CD14-positive monocyte (primary cell): Measurements from ENCODE around the gene CYP2A6. TPM values are rescaled to one million over a fixed set of nuclear protein-coding genes. Genes with fewer than 3 reads are reported as not detected.
"Not testable (repeated sequence)": the region's sequence is repeated elsewhere in the genome, so short reads cannot be mapped to it uniquely, and the experiment has no call there.

ENCODE experiments used
- DNase-seq, 3 donors: peaks; one replicate each; pipeline ENCODE4 v3.0.0-alpha.2; 2011 to 2022
- H2AFZ ChIP-seq: 2 replicates; pipeline ENCODE4 v1.6.0; 2012; ENCODE audit warnings: mild to moderate bottlenecking, low read depth, low read length, inconsistent platforms; ENCODE audit not compliant: insufficient read depth, poor library complexity, severe bottlenecking
- H3K27ac ChIP-seq, 2 donors: 1 replicate in 1 of 2; 2 replicates in 1 of 2; pipeline ENCODE4 v1.5.1; 2012 to 2013; ENCODE audit warnings: low read length in 2 of 2, control low read depth in 1 of 2, inconsistent platforms in 1 of 2, low read depth in 1 of 2, mild to moderate bottlenecking in 1 of 2
- H3K27me3 ChIP-seq, 2 donors: one replicate each; pipeline versions ENCODE4 v1.6.0 to v1.6.1; 2011 to 2013; ENCODE audit warnings: low read length in 2 of 2; ENCODE audit not compliant: control insufficient read depth in 2 of 2, insufficient read depth in 2 of 2
- H3K36me3 ChIP-seq, 2 donors: replicated peaks in 1 of 2; 1 replicate in 1 of 2; 2 replicates in 1 of 2; pipeline versions ENCODE4 v1.5.1 to v1.6.1; 2012 to 2013; ENCODE audit warnings: low read length in 2 of 2, control low read depth in 1 of 2, inconsistent platforms in 1 of 2, mild to moderate bottlenecking in 1 of 2; ENCODE audit not compliant: insufficient read depth in 2 of 2, control insufficient read depth in 1 of 2
- H3K4me1 ChIP-seq, 2 donors: 1 replicate in 1 of 2; 2 replicates in 1 of 2; pipeline versions ENCODE4 v1.5.1 to v1.6.1; 2012 to 2013; ENCODE audit warnings: low read length in 2 of 2, control low read depth in 1 of 2, inconsistent platforms in 1 of 2, mild to moderate bottlenecking in 1 of 2, moderate library complexity in 1 of 2; ENCODE audit not compliant: insufficient read depth in 2 of 2, control insufficient read depth in 1 of 2
- H3K4me2 ChIP-seq: replicated peaks from 2 replicates; pipeline ENCODE3; 2012; ENCODE audit warnings: low read length, moderate library complexity, mild to moderate bottlenecking; ENCODE audit not compliant: poor library complexity, severe bottlenecking; ENCODE audit errors: extremely low read depth
- H3K4me3 ChIP-seq, 3 experiments: fragments of 200-600 bp in 1 of 3; sonication (generic) in 1 of 3; replicated peaks in 1 of 3; 1 replicate in 2 of 3; 2 replicates in 1 of 3; pipeline ENCODE4 v1.5.1; 2011 to 2013; ENCODE audit warnings: low read length in 3 of 3, mild to moderate bottlenecking in 3 of 3, control low read depth in 2 of 3, low read depth in 2 of 3, inconsistent platforms in 1 of 3, moderate library complexity in 1 of 3
- H3K79me2 ChIP-seq: 2 replicates; pipeline ENCODE4 v1.6.0; 2012; ENCODE audit warnings: mild to moderate bottlenecking, control low read depth, inconsistent platforms, low read length, moderate library complexity; ENCODE audit not compliant: insufficient read depth
- H3K9ac ChIP-seq: 2 replicates; pipeline ENCODE4 v1.6.0; 2017; ENCODE audit warnings: low read length, mild to moderate bottlenecking; ENCODE audit not compliant: insufficient read depth, poor library complexity, severe bottlenecking
- H3K9me3 ChIP-seq, 2 donors: replicated peaks in 1 of 2; 1 replicate in 1 of 2; 2 replicates in 1 of 2; pipeline versions ENCODE4 v1.5.1 to v1.6.1; 2012 to 2013; ENCODE audit warnings: low read length in 2 of 2, control low read depth in 1 of 2; ENCODE audit not compliant: control insufficient read depth in 1 of 2, insufficient read depth in 1 of 2
- H4K20me1 ChIP-seq: 2 replicates; pipeline ENCODE4 v1.6.0; 2012; ENCODE audit warnings: mild to moderate bottlenecking, low read length, control low read depth, moderate library complexity; ENCODE audit not compliant: insufficient read depth
- H3K27ac Mint-ChIP-seq, 7 donors: one replicate each; pipeline ENCODE4 v1.8.0; 2020; ENCODE audit warnings: mild to moderate bottlenecking in 7 of 7, mixed read lengths in 7 of 7, moderate library complexity in 6 of 7, inconsistent platforms in 2 of 7
- H3K27me3 Mint-ChIP-seq, 3 donors: one replicate each; pipeline ENCODE4 v1.8.0; 2021 to 2022; ENCODE audit warnings: low read depth in 3 of 3, mild to moderate bottlenecking in 3 of 3, mixed read lengths in 3 of 3, moderate library complexity in 3 of 3, inconsistent platforms in 1 of 3
- H3K36me3 Mint-ChIP-seq, 2 donors: one replicate each; pipeline ENCODE4 v1.8.0; 2020; ENCODE audit warnings: mixed read lengths in 2 of 2, inconsistent platforms in 1 of 2, mild to moderate bottlenecking in 1 of 2
- H3K4me1 Mint-ChIP-seq: one replicate; pipeline ENCODE4 v1.8.0; 2020; ENCODE audit warnings: mild to moderate bottlenecking, mixed read lengths
- H3K4me3 Mint-ChIP-seq, 2 donors: one replicate each; pipeline ENCODE4 v1.8.0; 2020; ENCODE audit warnings: mild to moderate bottlenecking in 2 of 2, mixed read lengths in 2 of 2, moderate library complexity in 1 of 2
- H3K9me3 Mint-ChIP-seq, 7 donors: one replicate each; pipeline ENCODE4 v1.8.0; 2020 to 2022; ENCODE audit warnings: mixed read lengths in 7 of 7, mild to moderate bottlenecking in 6 of 7, moderate library complexity in 6 of 7, inconsistent platforms in 2 of 7
- WGBS: methylation state at CpG from one replicate; pipeline ENCODE4 v1.1.5; 2013; ENCODE audit warnings: missing lambda C conversion rate; ENCODE audit not compliant: insufficient coverage; 5-methylcytosine and 5-hydroxymethylcytosine counted together
- intact Hi-C, 2 donors: fragments of 100-400 bp; cut with micrococcal nuclease; formaldehyde crosslinking; loops; one replicate each; pipeline versions ENCODE4 v1.15.0 to v1.15.1; 2023
- polyA plus RNA-seq, 3 donors: library from polyadenylated mRNA; depleted of rRNA in 1 of 3; unstranded in 2 of 3; stranded (reverse) in 1 of 3; fragments of 300-500 nt in 2 of 3; fragments of >200 nt in 1 of 3; fragmentation: Illumina TruSeq in 2 of 3; gene quantifications; 1 replicate in 2 of 3; 2 replicates in 1 of 3; pipeline ENCODE4 v1.2.3, GENCODE V29; 2012 to 2021
- TF ChIP-seq, protein P1 (sequence below): fragments of 200-600 bp; IDR thresholded peaks from one replicate; pipeline ENCODE4 v1.8.0; 2022; ENCODE audit warnings: antibody characterized with exemption, mild to moderate bottlenecking

The CYP2A6 gene
- polyA plus RNA-seq, 3 donors = not detected

DNA sequence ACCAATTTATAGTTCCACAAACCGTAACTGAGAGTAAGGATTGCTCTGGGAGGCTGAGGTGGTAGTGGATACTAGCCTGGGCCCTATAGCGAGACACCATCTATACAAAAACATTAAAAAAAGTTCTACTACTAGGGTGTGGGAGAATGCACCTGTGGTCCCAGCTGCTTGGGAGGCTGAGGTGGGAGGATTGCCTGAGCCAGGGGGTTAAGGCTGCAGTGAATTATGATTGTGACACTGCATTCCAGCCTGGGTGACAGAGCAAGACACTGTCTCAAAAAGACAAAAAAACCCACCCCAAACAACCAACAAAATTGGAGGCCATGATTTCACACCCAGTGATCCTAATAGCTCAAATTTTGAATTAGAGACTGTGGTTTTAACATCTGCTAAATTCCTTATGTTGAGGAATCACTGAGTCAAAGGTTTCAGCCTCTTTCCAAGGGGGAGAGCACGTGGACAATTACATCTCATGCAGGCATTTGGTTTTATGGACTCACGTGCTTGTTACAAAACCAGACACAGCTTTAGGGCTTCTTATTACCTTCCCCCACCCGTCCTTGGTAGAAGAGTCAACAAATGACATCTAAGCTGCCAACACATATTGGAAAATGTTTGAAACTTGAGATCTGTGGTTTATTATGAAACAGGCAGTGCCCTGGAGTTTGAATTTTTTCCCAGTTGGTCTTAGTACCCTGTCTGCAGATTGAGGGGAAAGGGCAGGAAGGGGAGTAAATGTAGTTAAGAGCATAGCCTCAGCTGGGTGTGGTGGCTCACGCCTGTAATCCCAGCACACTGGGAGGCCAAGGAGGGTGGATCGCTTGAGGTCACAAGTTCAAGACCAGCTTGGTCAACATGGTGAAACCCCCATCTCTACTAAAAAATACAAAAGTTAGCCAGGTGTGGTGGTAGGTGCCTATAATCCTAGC lies 18.5 kb downstream of the CYP2A6 start:
- 0% methylated on average over 1 of the region's 7 CpGs for WGBS
- Histone ChIP-seq H3K4me2 (no peak overlapping the region), H3K9ac (no peak overlapping the region), H3K36me3 (no peaks in the 10 kb centered on the region), H3K27me3 (no peaks in the 10 kb centered on the region), H3K79me2 (no peaks in the 10 kb centered on the region), H3K4me3 (no peak overlapping the region), H3K9me3 (no peaks in the 10 kb centered on the region), H4K20me1 (no peaks in the 10 kb centered on the region), H3K4me1 (peaks cover 15 to 24% of the 10 kb centered on the region in 2 donors), H2AFZ (peak overlapping the region; percentile 30), H3K27ac (peak overlapping the region in 1 of 2 donors; percentile 0)
- intact Hi-C loops = no loop called here
- peak in 2 of 3 donors; percentile 34 to 48 for DNase-seq
- Mint-ChIP-seq H3K27me3 (peaks cover 0 to 3% (median 1%) of the 10 kb centered on the region in 3 donors), H3K36me3 (peaks cover 5 to 6% of the 10 kb centered on the region in 2 donors), H3K4me3 (peak overlapping the region in 1 of 2 donors; percentile 64), H3K4me1 (peaks cover 31% of the 10 kb centered on the region), H3K27ac (peak overlapping the region in 4 of 7 donors; percentile 32 to 63 (median 48)), H3K9me3 (no peaks in the 10 kb centered on the region)
- TF ChIP-seq, protein P1, sequence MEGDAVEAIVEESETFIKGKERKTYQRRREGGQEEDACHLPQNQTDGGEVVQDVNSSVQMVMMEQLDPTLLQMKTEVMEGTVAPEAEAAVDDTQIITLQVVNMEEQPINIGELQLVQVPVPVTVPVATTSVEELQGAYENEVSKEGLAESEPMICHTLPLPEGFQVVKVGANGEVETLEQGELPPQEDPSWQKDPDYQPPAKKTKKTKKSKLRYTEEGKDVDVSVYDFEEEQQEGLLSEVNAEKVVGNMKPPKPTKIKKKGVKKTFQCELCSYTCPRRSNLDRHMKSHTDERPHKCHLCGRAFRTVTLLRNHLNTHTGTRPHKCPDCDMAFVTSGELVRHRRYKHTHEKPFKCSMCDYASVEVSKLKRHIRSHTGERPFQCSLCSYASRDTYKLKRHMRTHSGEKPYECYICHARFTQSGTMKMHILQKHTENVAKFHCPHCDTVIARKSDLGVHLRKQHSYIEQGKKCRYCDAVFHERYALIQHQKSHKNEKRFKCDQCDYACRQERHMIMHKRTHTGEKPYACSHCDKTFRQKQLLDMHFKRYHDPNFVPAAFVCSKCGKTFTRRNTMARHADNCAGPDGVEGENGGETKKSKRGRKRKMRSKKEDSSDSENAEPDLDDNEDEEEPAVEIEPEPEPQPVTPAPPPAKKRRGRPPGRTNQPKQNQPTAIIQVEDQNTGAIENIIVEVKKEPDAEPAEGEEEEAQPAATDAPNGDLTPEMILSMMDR = no peak

DNA sequence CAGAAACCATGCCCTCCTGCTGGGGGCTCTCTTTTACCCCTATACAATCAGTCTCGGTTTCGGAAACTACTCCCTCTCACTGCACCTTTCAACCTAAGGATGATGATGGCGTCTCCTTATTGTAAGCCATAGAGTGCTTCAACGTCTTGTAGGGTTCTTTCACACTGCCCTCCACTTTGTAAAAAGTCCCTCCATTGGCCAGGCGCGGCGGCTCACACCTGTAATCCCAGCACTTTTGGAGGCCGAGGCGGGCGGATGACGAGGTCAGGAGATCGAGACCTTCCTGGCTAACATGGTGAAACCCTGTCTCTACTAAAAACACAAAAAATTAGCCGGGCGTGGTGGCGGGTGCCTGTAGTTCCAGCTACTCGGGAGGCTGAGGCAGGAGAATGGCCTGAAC lies 19.5 kb downstream of the CYP2A6 start:
- H3K9ac ChIP-seq, H3K36me3 Mint-ChIP-seq, H4K20me1 ChIP-seq, H3K27me3 Mint-ChIP-seq, H3K4me3 ChIP-seq, DNase-seq, H3K27me3 ChIP-seq, H2AFZ ChIP-seq, H3K9me3 Mint-ChIP-seq, intact Hi-C loops, H3K27ac ChIP-seq, H3K9me3 ChIP-seq, H3K36me3 ChIP-seq, H3K4me3 Mint-ChIP-seq, H3K79me2 ChIP-seq, H3K4me2 ChIP-seq: not testable (repeated sequence)
- peaks cover 15 to 29% of the 10 kb centered on the region in 2 donors for H3K4me1 ChIP-seq
- 98% methylated on average over 7 of the region's 16 CpGs for WGBS
- peaks cover 37% of the 10 kb centered on the region for H3K4me1 Mint-ChIP-seq
- H3K27ac Mint-ChIP-seq = peak overlapping the region in 1 of 7 donors; percentile 18
